AG09309 (cell line): ENCODE measurements around the gene SLC37A1.

ENCODE experiments used
- DNase-seq: peaks from one replicate; pipeline ENCODE4 v3.0.0-alpha.2; 2010; ENCODE audit warnings: low read depth
- H3K4me3 ChIP-seq: 2 replicates; pipeline ENCODE4 v1.5.1; 2011; ENCODE audit warnings: mild to moderate bottlenecking, low read depth, low read length, moderate library complexity; ENCODE audit not compliant: control insufficient read depth
- TF ChIP-seq, protein P1 (sequence below): IDR thresholded peaks from 2 replicates; pipeline ENCODE4 v1.5.1; 2011; ENCODE audit warnings: mild to moderate bottlenecking, low read depth, low read length, inconsistent platforms; ENCODE audit not compliant: insufficient read depth, control insufficient read depth; ENCODE audit errors: missing control alignments

The SLC37A1 gene

DNA sequence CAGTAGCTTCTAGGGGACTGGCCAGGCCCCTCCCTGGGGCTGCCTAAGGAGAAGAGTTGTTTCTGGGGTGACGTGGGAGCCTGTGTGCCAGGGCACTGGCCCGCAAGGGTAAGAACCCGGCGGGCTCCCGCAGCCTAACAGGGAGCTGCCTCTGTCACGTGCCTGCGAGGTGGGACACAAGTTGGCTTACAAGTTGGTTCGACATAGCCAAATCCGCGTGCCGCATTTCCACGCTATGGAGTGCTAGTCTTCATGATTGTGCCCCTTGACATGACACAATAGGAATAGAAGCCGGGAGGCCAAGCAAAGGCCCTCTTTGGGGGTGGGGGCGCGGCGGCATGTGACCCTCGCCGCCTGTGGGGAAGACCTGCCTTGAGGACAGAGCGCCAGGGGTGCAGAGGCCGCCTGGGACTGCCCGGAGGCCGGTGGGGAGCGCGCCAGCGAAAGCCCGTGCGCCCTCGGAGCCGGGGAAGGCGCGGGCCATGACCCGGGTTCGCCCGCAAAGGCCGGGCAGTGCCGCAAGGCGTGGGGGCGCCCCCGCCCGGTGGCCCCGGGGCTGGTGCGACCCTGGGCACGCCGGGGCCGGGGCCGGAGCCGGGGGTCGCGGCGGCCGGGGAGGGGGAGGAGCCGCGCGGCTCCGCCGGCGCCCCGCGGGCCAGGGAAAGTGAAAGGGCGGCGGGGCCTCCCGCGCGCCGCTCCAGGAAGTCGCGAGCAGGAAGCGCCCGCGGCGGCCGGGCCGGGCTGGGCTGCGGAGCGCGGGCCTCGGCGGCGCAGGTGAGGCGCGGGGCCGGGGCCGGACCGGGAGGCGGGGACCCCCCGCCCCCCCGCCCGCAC, at the start of gene SLC37A1:
SLC37A1 (plus strand) TSS at position 702 of the 834 bp plus-strand sequence. CDS start 4,603 bp downstream, outside the sequence.
- H3K4me3 ChIP-seq: peak within 1 kb of the TSS; percentile 43
- DNase-seq: no peak
- TF ChIP-seq, protein P1, sequence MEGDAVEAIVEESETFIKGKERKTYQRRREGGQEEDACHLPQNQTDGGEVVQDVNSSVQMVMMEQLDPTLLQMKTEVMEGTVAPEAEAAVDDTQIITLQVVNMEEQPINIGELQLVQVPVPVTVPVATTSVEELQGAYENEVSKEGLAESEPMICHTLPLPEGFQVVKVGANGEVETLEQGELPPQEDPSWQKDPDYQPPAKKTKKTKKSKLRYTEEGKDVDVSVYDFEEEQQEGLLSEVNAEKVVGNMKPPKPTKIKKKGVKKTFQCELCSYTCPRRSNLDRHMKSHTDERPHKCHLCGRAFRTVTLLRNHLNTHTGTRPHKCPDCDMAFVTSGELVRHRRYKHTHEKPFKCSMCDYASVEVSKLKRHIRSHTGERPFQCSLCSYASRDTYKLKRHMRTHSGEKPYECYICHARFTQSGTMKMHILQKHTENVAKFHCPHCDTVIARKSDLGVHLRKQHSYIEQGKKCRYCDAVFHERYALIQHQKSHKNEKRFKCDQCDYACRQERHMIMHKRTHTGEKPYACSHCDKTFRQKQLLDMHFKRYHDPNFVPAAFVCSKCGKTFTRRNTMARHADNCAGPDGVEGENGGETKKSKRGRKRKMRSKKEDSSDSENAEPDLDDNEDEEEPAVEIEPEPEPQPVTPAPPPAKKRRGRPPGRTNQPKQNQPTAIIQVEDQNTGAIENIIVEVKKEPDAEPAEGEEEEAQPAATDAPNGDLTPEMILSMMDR: no peak

- no peak overlapping the region for H3K4me3 ChIP-seq
- no peak for DNase-seq
- TF ChIP-seq, protein P1: no peak
These were observed 49.7 kb upstream of the SLC37A1 start for GRCh38 chr21:42463861-42464515.

DNA sequence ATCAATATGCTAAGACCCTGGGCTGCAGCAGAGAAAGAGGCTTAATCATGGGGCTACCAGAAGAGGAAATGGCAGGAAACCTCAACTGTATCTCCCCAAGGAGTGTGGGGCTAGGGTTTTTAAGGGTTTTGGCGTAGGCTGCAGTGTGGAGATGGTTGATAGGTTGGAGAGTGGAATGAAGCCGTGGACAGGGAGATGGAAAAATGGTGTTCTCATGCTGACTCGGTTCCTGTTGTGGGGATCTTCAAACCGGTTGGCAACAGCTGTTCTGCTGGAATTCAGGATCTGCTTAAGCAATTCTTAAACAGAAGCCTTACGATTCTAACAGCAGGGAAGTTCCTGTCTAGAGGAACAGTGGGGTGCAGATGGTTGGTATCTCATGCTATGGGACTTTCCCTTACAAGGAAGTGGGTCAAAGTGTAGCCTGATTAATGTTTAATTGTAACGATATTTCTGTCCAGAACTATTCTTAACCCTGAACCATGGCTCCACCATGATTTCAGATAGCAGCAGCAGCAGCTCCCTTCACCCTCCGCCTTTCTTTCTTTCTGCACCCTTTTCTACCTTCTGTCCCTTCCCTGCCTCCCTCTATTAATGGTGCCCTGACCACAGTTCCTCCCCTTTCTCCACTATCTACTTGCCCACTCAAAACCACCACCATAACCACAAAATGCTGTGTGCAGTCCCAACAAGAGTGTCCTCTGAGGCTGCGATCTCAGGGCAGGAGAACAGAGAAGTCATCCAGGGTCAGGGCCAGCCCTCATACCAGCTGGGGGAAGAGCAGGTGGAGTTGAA, 48.4 kb upstream of the SLC37A1 start:
- TF ChIP-seq, protein P1: no peak
- H3K4me3 ChIP-seq: no peak overlapping the region
- DNase-seq: no peak

DNA sequence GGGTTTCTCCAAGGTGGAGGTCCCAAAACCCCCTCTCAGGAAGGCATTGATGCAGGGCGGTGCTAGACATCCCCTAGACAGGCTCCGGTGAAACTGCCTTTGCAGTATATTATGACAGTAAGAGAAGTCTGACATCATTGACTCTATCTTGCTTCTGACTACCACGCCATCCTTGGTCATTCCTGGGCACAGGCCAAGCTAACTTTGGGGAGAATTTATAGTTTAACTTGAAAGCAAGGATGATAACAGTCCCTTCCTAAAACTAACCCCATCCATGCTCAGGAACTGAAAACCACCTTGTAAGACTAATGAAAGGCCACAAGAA, 47.9 kb upstream of the SLC37A1 start:
- TF ChIP-seq, protein P1: no peak
- no peak overlapping the region for H3K4me3 ChIP-seq
- DNase-seq: no peak

GRCh38 chr21:42466700-42467099, 47.0 kb upstream of the SLC37A1 start:
- no peak overlapping the region for H3K4me3 ChIP-seq

GRCh38 chr21:42467140-42467983, 46.3 kb upstream of the SLC37A1 start:
- no peak for DNase-seq
- TF ChIP-seq, protein P1: peak; percentile 28
- H3K4me3 ChIP-seq: no peak overlapping the region

More at GRCh38 chr21:42466700-42467099, 47.0 kb upstream of the SLC37A1 start:
- DNase-seq: no peak
- TF ChIP-seq, protein P1: no peak
